ENCODE results near the gene PIBF1.
"Not testable (repeated sequence)": the region's sequence is repeated elsewhere in the genome, so short reads cannot be mapped to it uniquely, and the experiment has no call there.

PIBF1 gene

GRCh38 chr13:72890546-72890945 is 108.6 kb downstream of the PIBF1 start:
- Histone ChIP-seq H3K79me2 (ENCODE audit: insufficient read depth, low read length) (no peaks in the 10 kb centered on the region), H3K9me3 (ENCODE audit: insufficient read depth, low read length, severe bottlenecking) (no peaks in the 10 kb centered on the region), H4K20me1 (ENCODE audit: insufficient read depth, low read length) (no peaks in the 10 kb centered on the region), H2AFZ (ENCODE audit: low read depth, low read length) (no peak overlapping the region), H3K4me2 (ENCODE audit: insufficient read depth, low read length) (no peak overlapping the region), H3K27me3 (ENCODE audit: insufficient read depth, low read length, poor library complexity) (no peaks in the 10 kb centered on the region), H3K4me3 (ENCODE audit: low read depth in 1 of 2, low read length in 2 of 2) (no peak overlapping the region), H3K9ac (ENCODE audit: low read depth, low read length) (no peak overlapping the region), H3K27ac (ENCODE audit: low read length) (no peak overlapping the region), H3K4me1 (ENCODE audit: insufficient read depth, low read length) (no peaks in the 10 kb centered on the region), H3K36me3 (ENCODE audit: insufficient read depth, low read length) (peaks cover 23% of the 10 kb centered on the region)
- DNase-seq (no peak), ATAC-seq (ENCODE audit: insufficient read depth, low read depth) (no peak)
- TF ChIP-seq, protein P1, sequence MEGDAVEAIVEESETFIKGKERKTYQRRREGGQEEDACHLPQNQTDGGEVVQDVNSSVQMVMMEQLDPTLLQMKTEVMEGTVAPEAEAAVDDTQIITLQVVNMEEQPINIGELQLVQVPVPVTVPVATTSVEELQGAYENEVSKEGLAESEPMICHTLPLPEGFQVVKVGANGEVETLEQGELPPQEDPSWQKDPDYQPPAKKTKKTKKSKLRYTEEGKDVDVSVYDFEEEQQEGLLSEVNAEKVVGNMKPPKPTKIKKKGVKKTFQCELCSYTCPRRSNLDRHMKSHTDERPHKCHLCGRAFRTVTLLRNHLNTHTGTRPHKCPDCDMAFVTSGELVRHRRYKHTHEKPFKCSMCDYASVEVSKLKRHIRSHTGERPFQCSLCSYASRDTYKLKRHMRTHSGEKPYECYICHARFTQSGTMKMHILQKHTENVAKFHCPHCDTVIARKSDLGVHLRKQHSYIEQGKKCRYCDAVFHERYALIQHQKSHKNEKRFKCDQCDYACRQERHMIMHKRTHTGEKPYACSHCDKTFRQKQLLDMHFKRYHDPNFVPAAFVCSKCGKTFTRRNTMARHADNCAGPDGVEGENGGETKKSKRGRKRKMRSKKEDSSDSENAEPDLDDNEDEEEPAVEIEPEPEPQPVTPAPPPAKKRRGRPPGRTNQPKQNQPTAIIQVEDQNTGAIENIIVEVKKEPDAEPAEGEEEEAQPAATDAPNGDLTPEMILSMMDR (IDR thresholded peaks at IDR 0.05; ENCODE audit: borderline replicate concordance, extremely low read depth, low read length, poor library complexity, severe bottlenecking), result no peak
- no peak for TF ChIP-seq EZH2 (IDR thresholded peaks at IDR 0.05; ENCODE audit: borderline replicate concordance, low read depth, low read length, severe bottlenecking)

DNA sequence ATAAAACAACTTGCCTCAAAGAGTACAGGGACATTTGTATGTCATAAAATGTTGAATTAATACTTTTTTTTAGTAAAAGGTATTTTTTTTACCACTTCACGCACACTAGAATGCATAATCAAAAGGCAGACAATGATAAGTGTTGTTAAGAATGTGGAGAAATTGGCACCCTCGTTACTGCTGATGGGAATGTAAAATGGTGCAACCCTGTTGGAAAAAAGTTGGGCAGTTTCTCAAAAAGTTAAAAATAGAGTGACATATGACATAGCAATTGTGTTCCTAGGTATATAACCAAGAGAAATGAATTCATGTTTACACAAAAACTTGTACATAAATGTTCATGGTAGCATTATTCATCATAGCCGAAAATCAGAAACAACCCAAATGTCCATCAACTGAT is 109.5 kb downstream of the PIBF1 start:
- Histone ChIP-seq H3K79me2 (ENCODE audit: insufficient read depth, low read length) (no peaks in the 10 kb centered on the region), H3K27ac (ENCODE audit: low read length) (no peak overlapping the region), H3K36me3 (ENCODE audit: insufficient read depth, low read length) (peaks cover 31% of the 10 kb centered on the region), H3K9me3 (ENCODE audit: insufficient read depth, low read length, severe bottlenecking) (peaks cover 7% of the 10 kb centered on the region), H3K27me3 (ENCODE audit: insufficient read depth, low read length, poor library complexity) (no peaks in the 10 kb centered on the region), H3K4me2 (ENCODE audit: insufficient read depth, low read length) (no peak overlapping the region), H2AFZ (ENCODE audit: low read depth, low read length) (no peak overlapping the region), H3K4me1 (ENCODE audit: insufficient read depth, low read length) (no peaks in the 10 kb centered on the region), H3K4me3 (ENCODE audit: low read depth in 1 of 2, low read length in 2 of 2) (no peak overlapping the region), H3K9ac (ENCODE audit: low read depth, low read length) (no peak overlapping the region), H4K20me1 (ENCODE audit: insufficient read depth, low read length) (no peaks in the 10 kb centered on the region)
- ATAC-seq (ENCODE audit: insufficient read depth, low read depth) (no peak), DNase-seq (no peak)
- no peak for TF ChIP-seq EZH2 (IDR thresholded peaks at IDR 0.05; ENCODE audit: borderline replicate concordance, low read depth, low read length, severe bottlenecking)
- TF ChIP-seq, protein P1 (IDR thresholded peaks at IDR 0.05; ENCODE audit: borderline replicate concordance, extremely low read depth, low read length, poor library complexity, severe bottlenecking), result no peak

GRCh38 chr13:72896869-72897268 is 114.9 kb downstream of the PIBF1 start:
- no peak overlapping the region for H2AFZ ChIP-seq (ENCODE audit: low read depth, low read length)
- H3K9me3 ChIP-seq (ENCODE audit: insufficient read depth, low read length, severe bottlenecking), result peaks cover 7% of the 10 kb centered on the region
- H3K27ac ChIP-seq (ENCODE audit: low read length), result no peak overlapping the region
- H3K9ac ChIP-seq (ENCODE audit: low read depth, low read length), result no peak overlapping the region
- no peaks in the 10 kb centered on the region for H3K4me1 ChIP-seq (ENCODE audit: insufficient read depth, low read length)
- H3K79me2 ChIP-seq (ENCODE audit: insufficient read depth, low read length), result no peaks in the 10 kb centered on the region
- ATAC-seq (ENCODE audit: insufficient read depth, low read depth) (no peak), DNase-seq (no peak)
- no peaks in the 10 kb centered on the region for H3K27me3 ChIP-seq (ENCODE audit: insufficient read depth, low read length, poor library complexity)
- no peak overlapping the region for H3K4me2 ChIP-seq (ENCODE audit: insufficient read depth, low read length)
- peaks cover 31% of the 10 kb centered on the region for H3K36me3 ChIP-seq (ENCODE audit: insufficient read depth, low read length)
- H3K4me3 ChIP-seq (ENCODE audit: low read depth in 1 of 2, low read length in 2 of 2), result no peak overlapping the region
- no peak for TF ChIP-seq EZH2 (IDR thresholded peaks at IDR 0.05; ENCODE audit: borderline replicate concordance, low read depth, low read length, severe bottlenecking)
- TF ChIP-seq, protein P1 (IDR thresholded peaks at IDR 0.05; ENCODE audit: borderline replicate concordance, extremely low read depth, low read length, poor library complexity, severe bottlenecking), result no peak
- no peaks in the 10 kb centered on the region for H4K20me1 ChIP-seq (ENCODE audit: insufficient read depth, low read length)

GRCh38 chr13:72901546-72901945 is 119.6 kb downstream of the PIBF1 start:
- not testable (repeated sequence) for DNase-seq; H3K4me1 ChIP-seq (ENCODE audit: insufficient read depth, low read length); H3K36me3 ChIP-seq (ENCODE audit: insufficient read depth, low read length); H3K9ac ChIP-seq (ENCODE audit: low read depth, low read length); ATAC-seq (ENCODE audit: insufficient read depth, low read depth); H3K79me2 ChIP-seq (ENCODE audit: insufficient read depth, low read length); H2AFZ ChIP-seq (ENCODE audit: low read depth, low read length); H3K9me3 ChIP-seq (ENCODE audit: insufficient read depth, low read length, severe bottlenecking); H3K4me2 ChIP-seq (ENCODE audit: insufficient read depth, low read length); H3K27me3 ChIP-seq (ENCODE audit: insufficient read depth, low read length, poor library complexity); H3K27ac ChIP-seq (ENCODE audit: low read length); H3K4me3 ChIP-seq (ENCODE audit: low read depth in 1 of 2, low read length in 2 of 2); H4K20me1 ChIP-seq (ENCODE audit: insufficient read depth, low read length)

All from DND-41 (cell line).